Measurements from ENCODE around the gene IRX2. TPM values are rescaled to one million over a fixed set of nuclear protein-coding genes. Genes with fewer than 3 reads are reported as not detected.

The IRX2 gene
- total RNA-seq, 8 experiments from 2014 or later = 0.76 to 13.9 (median 6.1) TPM

DNA sequence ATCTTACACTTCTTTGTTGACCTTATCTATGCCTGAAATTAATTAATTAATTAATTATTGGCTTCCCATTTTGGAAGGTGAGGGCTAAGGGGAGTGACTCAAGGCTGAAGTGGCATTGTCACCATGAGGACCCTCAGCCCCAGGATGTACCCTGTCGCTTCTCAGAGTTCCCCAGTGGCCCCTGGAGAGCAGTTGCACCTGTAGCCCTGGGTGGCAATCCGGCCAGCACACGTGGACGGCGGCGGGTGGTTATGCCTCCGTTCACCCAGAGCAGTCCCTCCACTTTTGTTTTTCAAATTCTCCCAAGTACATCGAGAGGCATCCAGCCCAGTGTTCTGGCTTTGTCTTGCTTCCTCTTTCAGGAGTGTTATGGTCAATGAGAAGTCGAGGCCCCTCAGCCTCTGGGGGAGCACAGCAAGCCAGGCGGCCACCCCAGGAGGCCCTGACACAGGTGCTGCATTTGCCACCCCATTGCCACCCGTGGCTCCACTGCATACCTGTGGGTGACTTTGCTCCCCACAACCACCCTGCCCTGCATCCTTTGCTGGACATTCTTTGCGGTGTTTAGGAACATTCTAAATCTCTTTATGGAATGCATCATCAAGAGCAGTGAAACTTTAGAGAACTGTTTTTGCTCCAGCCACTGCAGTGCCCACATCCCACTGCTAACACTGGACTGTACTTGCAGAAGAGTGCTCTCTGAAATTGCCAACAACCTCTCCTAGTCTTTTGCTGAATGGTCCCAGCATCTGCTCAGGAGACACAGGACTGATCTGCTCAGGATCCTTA, 11.5 kb upstream of the IRX2 start:
- no peak for ATAC-seq (replicated peaks in 6 of 8)
- in situ Hi-C loops (cut with MboI; ENCODE audit: low pct_unique_long_range_greater_than_20kb in 2 of 9, low sequenced_read_pairs in 9 of 9, unreplicated experiment in 9 of 9) = no loop called here
- Histone ChIP-seq H3K27ac (no peak overlapping the region), H3K4me3 (no peak overlapping the region), H3K4me1 (replicated peaks in 1 of 2) (no peaks in the 10 kb centered on the region)
- 50 to 83% (median 60%) methylated on average over 4 to 7 of the region's 12 CpGs; no CpG with 5 or more reads in 7 of the 10 experiments for WGBS, 10 experiments

DNA sequence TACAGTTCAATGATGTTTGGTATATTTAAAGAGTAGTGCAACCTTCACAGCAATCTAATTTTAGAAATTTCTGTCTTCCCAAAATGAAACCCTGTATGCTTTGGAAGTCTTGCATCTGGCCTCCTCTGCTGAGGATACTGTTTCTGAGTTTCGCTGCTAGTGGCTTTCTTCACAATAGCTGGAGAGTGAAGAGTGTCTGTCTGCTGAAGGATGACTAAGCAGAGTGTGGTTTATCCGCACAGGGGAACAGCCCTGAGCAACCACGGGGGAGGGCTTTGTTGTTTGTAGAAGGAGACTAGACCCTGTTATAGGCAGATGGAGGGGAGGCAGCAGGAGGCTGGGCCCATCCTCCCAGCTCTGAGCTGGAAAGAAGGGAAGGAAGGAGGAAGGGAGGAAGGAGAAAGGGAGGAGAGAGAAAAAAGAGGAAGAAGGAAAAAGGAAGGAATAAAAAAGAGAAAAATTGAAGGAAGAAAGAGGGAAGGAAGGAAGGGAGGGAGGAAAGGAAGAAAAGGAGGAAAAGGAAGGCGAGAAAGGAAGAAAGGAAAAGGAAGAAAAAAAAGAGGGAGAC, 10.5 kb upstream of the IRX2 start:
- Histone ChIP-seq H3K4me1 (replicated peaks in 1 of 2) (peaks cover 0 to 3% of the 10 kb centered on the region in 2 donors), H3K4me3 (no peak overlapping the region), H3K27ac (no peak overlapping the region)
- WGBS, 10 experiments = 16 to 66% (median 38%) methylated on average over 2 to 4 of the region's 4 CpGs; no CpG with 5 or more reads in 1 of the 10 experiments
- peak in 4 of 8 experiments; percentile 27 to 44 (median 34) for ATAC-seq (replicated peaks in 6 of 8)
- in situ Hi-C loops (cut with MboI; ENCODE audit: low pct_unique_long_range_greater_than_20kb in 2 of 9, low sequenced_read_pairs in 9 of 9, unreplicated experiment in 9 of 9) = no loop called here

DNA sequence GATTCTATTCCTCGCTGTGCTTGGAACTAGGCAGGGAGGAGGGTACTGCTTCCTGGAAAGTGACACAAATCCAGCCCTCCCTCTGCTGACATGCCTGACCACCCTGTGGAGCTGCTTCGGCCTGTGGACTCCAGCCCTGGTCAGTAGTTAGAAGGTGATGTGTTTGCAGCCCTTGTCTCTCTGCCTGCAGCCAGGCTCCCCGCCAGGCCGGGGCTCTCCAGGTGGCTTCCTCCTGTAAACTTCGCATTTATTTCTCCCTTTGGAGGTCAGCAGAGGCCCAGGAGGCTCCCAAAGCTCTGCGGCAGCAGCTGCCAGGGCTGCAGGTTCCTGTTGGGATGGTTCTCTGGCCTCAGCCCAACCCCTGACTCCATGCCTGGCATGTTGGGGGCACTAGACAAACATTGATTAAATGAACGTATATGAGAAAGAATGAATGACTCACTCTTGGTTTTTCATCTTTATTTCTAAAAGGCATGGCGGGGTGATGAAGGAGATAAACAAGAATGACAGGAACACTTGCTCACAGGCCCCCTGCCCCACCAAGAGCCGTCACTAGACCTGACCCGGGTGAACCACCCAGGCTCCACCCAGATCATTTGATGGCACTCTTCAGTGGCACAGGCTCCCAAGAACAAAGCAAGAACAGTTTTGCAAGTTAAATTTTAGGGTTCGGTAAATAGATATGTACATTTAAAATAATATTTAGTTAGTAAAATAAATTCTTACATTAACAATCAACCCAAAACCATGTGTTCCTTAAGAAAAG, 8.4 kb upstream of the IRX2 start:
- in situ Hi-C loops (cut with MboI; ENCODE audit: low pct_unique_long_range_greater_than_20kb in 2 of 9, low sequenced_read_pairs in 9 of 9, unreplicated experiment in 9 of 9) = no loop called here
- no peak overlapping the region for H3K27ac ChIP-seq
- peaks cover 0 to 9% of the 10 kb centered on the region in 2 donors for H3K4me1 ChIP-seq (replicated peaks in 1 of 2)
- H3K4me3 ChIP-seq = no peak overlapping the region
- no peak for ATAC-seq (replicated peaks in 6 of 8)
- WGBS, 10 experiments = 47 to 100% (median 89%) methylated on average over 1 to 9 of the region's 11 CpGs; no CpG with 5 or more reads in 1 of the 10 experiments

DNA sequence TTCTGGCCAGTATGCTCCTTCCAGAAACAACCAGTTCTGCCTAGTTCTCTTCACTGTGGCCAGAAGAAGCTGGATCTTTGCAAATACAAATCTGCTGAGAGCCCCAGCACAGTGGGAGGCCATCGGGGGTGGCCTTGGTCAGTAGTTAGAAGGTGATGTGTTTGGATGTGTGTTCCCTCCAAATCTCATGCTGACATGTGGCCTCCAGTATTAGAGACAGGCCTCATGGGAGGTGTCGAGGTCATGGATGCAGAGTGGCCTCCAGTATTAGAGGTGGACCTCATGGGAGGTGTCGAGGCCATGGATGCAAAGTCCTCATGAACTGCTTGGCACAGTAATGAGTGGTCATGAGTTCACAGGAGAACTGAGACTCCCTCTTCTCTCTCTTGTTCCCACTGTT, 7.6 kb upstream of the IRX2 start:
- in situ Hi-C loops (cut with MboI; ENCODE audit: low pct_unique_long_range_greater_than_20kb in 2 of 9, low sequenced_read_pairs in 9 of 9, unreplicated experiment in 9 of 9) = no loop called here
- H3K4me1 ChIP-seq (replicated peaks in 1 of 2) = peaks cover 0 to 11% of the 10 kb centered on the region in 2 donors
- H3K27ac ChIP-seq = no peak overlapping the region
- no peak overlapping the region for H3K4me3 ChIP-seq
- WGBS, 10 experiments = 75 to 100% (median 83%) methylated on average over 1 to 3 of the region's 3 CpGs; no CpG with 5 or more reads in 4 of the 10 experiments
- ATAC-seq (replicated peaks in 6 of 8) = no peak

DNA sequence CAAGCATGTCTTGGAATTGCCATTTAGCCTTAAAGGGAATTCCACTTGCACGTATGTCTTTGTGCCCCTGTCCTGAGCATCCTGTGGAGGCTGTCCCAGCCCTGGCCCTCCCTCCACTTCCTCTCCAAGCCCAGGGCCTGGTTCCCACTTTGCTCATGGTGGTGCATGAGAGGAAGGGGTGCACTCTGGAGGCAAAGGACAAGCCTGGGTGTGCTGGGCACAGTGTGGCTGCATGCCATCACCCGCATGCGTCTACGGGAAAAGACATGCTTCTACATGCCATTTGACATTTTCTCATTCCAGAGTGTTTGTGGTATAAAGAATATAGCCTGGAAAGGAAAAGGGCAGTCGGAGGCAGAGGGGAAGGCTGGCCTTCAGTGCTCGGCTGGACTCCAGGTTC, 7.2 kb upstream of the IRX2 start:
- H3K27ac ChIP-seq = no peak overlapping the region
- WGBS, 10 experiments = 75 to 100% (median 82%) methylated on average over 1 to 3 of the region's 6 CpGs; no CpG with 5 or more reads in 5 of the 10 experiments
- ATAC-seq (replicated peaks in 6 of 8) = no peak
- H3K4me3 ChIP-seq = no peak overlapping the region
- H3K4me1 ChIP-seq (replicated peaks in 1 of 2) = peaks cover 0 to 14% of the 10 kb centered on the region in 2 donors
- in situ Hi-C loops (cut with MboI; ENCODE audit: low pct_unique_long_range_greater_than_20kb in 2 of 9, low sequenced_read_pairs in 9 of 9, unreplicated experiment in 9 of 9) = no loop called here

DNA sequence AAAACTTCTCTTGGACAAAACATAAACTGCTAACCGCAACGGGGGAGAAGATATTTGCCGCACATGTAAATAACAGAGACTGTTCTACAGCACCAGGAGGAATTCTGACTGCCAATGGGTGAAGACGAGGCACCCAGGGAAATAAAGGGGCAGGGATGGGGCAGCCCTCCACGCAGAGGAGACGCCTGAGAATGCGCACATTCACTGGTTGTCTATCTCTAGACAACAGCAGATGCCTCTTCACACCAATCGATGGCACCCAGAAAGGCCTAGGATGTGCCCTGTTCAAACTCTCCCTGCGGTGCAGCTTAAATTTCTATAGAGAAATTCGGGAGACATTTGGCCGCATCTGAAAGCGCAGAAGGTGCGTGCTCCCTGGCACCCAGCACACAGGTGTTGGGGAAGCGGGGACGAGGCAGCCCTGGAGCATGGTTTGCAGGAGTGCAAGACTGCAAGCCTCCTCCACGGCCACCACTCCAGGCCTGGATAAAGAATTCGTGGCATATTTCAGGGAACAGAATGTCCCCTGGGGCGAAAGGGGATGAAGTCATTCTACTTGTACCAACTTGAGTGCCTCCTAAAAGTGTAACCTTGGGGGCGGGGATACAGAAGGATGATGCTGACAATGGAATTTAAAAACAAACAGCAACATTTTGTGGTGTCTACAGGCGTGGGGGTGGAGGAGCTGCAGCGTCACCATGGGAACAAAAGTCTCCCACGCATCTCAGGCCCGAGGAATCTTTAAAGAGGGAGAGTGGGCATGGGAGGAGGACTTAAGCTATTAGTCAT, 6.3 kb upstream of the IRX2 start:
- in situ Hi-C loops (cut with MboI; ENCODE audit: low pct_unique_long_range_greater_than_20kb in 2 of 9, low sequenced_read_pairs in 9 of 9, unreplicated experiment in 9 of 9) = no loop called here
- 52 to 83% (median 65%) methylated on average over 3 to 14 of the region's 23 CpGs; no CpG with 5 or more reads in 1 of the 10 experiments for WGBS, 10 experiments
- Histone ChIP-seq H3K27ac (no peak overlapping the region), H3K4me3 (no peak overlapping the region), H3K4me1 (replicated peaks in 1 of 2) (peaks cover 0 to 16% of the 10 kb centered on the region in 2 donors)
- ATAC-seq (replicated peaks in 6 of 8) = no peak

DNA sequence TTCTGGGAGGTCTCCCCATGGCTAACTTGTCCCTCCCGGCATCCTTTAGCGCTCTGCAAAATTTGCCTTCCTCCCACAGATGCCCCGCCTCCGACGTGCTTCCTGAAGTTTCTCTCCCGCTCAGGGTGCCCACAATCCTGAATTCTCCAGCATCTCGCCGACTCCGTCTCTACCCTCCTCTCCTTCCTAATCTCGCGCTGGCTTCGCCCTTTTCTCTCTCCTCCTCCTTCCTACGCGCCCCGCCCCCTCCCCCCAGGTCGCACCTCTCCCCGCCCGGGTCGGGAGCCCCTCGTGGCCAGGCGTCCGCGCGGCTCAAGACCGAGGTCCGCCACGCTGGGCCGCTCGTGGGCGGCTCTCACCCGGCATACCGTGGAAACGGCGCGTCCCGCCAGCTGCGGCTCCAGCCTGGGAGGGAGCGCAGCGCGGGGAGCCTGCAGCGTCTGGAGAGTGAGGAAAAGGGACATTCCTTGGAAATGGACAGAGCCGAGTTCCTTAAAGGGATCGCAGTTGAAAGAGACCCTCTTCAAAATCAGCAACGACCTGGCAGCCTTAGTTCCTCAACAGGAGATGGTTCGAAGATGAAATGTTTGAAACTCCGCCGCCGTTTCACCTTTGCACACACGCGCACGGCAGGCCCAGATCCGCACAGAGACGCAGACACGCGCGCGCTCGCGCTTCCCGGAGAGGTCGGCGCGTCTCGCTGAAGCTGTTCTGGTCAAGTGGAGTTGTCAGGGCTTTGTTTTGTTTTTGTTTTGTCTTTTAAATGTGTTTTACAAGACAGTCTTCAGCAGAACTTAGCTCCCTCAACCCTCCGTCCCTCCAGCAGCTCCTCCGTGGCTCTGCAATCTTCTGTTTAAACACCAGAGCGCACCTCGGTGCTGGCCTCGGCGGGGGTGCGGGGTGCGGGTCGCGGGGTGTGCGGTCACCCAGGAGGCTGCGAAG, 5.0 kb upstream of the IRX2 start:
- peaks cover 0 to 16% of the 10 kb centered on the region in 2 donors for H3K4me1 ChIP-seq (replicated peaks in 1 of 2)
- peak overlapping the region in 4 of 5 donors; percentile 26 to 43 (median 36) for H3K4me3 ChIP-seq
- ATAC-seq (replicated peaks in 6 of 8) = peak in 3 of 8 experiments; percentile 1 to 36 (median 4)
- in situ Hi-C loops (cut with MboI; ENCODE audit: low pct_unique_long_range_greater_than_20kb in 2 of 9, low sequenced_read_pairs in 9 of 9, unreplicated experiment in 9 of 9) = no loop called here
- no peak overlapping the region for H3K27ac ChIP-seq
- 0 to 83% (median 11%) methylated on average over 1 to 21 of the region's 76 CpGs; no CpG with 5 or more reads in 1 of the 10 experiments for WGBS, 10 experiments

DNA sequence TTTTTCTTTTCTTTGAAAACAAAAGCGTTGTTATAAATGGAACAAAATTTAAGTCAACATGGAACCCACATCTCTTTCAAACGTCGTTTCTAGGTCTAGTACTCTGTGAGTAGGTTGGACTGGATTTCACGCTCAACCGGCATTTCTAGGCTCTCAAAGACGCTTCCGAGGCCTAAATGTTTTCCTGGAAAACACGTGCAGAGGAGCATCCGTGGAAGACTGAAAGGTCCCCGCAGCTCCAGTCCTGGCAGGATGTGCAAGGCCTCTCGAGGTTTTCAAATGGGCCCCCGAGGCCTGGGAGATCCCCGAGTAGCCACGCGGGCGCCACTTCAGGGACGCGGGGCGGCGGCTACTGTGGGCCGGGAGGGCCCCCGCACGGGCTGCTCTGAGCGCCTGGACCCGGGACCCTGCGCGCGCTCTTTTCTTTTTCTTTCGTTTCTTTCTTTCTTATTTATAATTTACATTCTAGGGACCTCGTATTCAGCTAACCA, 4.2 kb upstream of the IRX2 start:
- peaks cover 0 to 16% of the 10 kb centered on the region in 2 donors for H3K4me1 ChIP-seq (replicated peaks in 1 of 2)
- no peak overlapping the region for H3K27ac ChIP-seq
- WGBS, 10 experiments = 0 to 82% (median 26%) methylated on average over 2 to 12 of the region's 30 CpGs; no CpG with 5 or more reads in 2 of the 10 experiments
- no peak for ATAC-seq (replicated peaks in 6 of 8)
- H3K4me3 ChIP-seq = peak overlapping the region in 3 of 5 donors; percentile 26 to 43 (median 42)
- in situ Hi-C loops (cut with MboI; ENCODE audit: low pct_unique_long_range_greater_than_20kb in 2 of 9, low sequenced_read_pairs in 9 of 9, unreplicated experiment in 9 of 9) = no loop called here

DNA sequence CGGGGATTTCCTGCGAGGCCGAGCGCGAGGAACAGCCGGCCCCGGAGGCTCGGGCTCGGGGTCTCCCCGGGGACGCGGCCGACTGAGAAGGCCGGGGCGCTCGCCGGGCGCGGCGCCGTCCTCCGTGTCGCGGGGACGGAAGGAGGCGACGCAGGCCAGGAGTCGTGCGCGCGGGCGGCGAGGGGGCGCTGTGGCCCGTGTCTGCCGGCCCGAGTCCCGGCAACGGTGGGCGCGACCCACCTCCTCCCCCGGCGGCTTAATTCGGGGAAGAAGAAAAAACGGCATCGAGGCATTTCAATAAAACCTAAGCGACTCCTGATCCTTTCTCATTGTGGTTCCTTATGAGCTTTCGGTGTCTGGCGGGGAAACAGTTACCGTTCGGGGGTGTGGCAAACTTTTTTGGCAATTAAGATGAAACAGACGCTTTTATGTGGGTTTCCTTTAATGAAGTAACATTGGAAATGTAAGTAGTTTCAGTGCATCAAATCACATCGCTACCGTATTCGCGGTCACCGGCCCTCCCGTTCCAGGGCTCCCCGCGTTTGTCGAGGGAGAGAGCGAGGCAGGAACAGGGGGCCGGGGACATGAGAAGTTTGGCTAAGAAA, 3.7 kb upstream of the IRX2 start:
- ATAC-seq (replicated peaks in 6 of 8) = no peak
- WGBS, 10 experiments = 0 to 89% (median 48%) methylated on average over 6 to 16 of the region's 63 CpGs; no CpG with 5 or more reads in 3 of the 10 experiments
- in situ Hi-C loops (cut with MboI; ENCODE audit: low pct_unique_long_range_greater_than_20kb in 2 of 9, low sequenced_read_pairs in 9 of 9, unreplicated experiment in 9 of 9) = no loop called here
- H3K4me1 ChIP-seq (replicated peaks in 1 of 2) = peaks cover 0 to 16% of the 10 kb centered on the region in 2 donors
- H3K27ac ChIP-seq = no peak overlapping the region
- H3K4me3 ChIP-seq = peak overlapping the region in 2 of 5 donors; percentile 11 to 50

DNA sequence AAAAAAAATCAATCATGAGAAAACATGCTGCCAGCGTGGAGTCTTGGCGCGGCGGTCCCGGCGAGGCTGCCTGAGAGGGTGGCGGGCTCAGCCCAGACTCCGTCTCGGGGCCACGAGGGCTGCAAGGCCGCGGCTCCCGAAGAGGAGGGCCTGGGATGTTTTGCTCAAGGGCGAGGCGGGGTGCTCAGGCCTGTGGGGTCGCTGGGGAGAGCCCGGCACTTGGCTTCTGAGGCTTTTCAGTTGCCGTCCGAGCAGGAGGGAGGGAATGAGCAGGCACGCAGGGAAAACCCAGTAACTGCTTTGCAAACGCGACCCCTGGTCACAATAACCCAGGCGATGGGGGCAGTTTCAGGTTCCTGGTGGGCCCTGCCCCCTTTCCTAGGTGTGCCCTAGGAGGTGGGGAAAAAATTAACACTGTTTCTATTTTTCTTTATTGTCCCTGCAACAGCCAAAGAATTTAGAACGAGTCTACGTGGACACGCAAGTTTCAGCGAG, 3.2 kb upstream of the IRX2 start:
- ATAC-seq (replicated peaks in 6 of 8) = no peak
- Histone ChIP-seq H3K4me3 (peak overlapping the region in 1 of 5 donors; percentile 50), H3K27ac (no peak overlapping the region), H3K4me1 (replicated peaks in 1 of 2) (peaks cover 0 to 16% of the 10 kb centered on the region in 2 donors)
- 7 to 75% (median 20%) methylated on average over 1 to 17 of the region's 27 CpGs; no CpG with 5 or more reads in 4 of the 10 experiments for WGBS, 10 experiments
- in situ Hi-C loops (cut with MboI; ENCODE audit: low pct_unique_long_range_greater_than_20kb in 2 of 9, low sequenced_read_pairs in 9 of 9, unreplicated experiment in 9 of 9) = no loop called here

Data from motor neuron (in vitro differentiated cells).